ENCODE measurements around the gene TRPV2.
A peak's percentile ranks its signal among the peaks of the same experiment; 100 is the strongest.
"Not testable (repeated sequence)": the region's sequence is repeated elsewhere in the genome, so short reads cannot be mapped to it uniquely, and the experiment has no call there.

TRPV2 gene

GRCh38 chr17:16415031-16415924 is at the start of gene TRPV2:
Gene TRPV2 (plus strand): TSS chr17:16415571. CDS start chr17:16417669, 2,098 bp downstream.
- peak; percentile 80 for DNase-seq

GRCh38 chr17:16371742-16372141 is 43.6 kb upstream of the TRPV2 start:
- peak; percentile 36 for DNase-seq

- no peak for DNase-seq
These were observed 41.0 kb upstream of the TRPV2 start for GRCh38 chr17:16374146-16374938.

- no peak for DNase-seq
These were observed 37.4 kb upstream of the TRPV2 start for GRCh38 chr17:16377941-16378341.

GRCh38 chr17:16378636-16379282 is 36.6 kb upstream of the TRPV2 start:
- peak; percentile 32 for DNase-seq

- DNase-seq, result no peak
These were observed 35.7 kb upstream of the TRPV2 start for GRCh38 chr17:16379654-16380053.

- DNase-seq, result peak; percentile 99
These were observed 34.5 kb upstream of the TRPV2 start, which contains the start of gene UBB for GRCh38 chr17:16380640-16381495. Gene UBB (plus strand): TSS chr17:16381091. CDS start chr17:16381908, 817 bp downstream.

GRCh38 chr17:16381496-16381820 is 33.9 kb upstream of the TRPV2 start:
- DNase-seq, result no peak

GRCh38 chr17:16383216-16383615 is 32.2 kb upstream of the TRPV2 start:
- no peak for DNase-seq

- no peak for DNase-seq
These were observed 31.5 kb upstream of the TRPV2 start for GRCh38 chr17:16383772-16384287.

- no peak for DNase-seq
These were observed 30.8 kb upstream of the TRPV2 start for GRCh38 chr17:16384557-16384956.

- not testable (repeated sequence) for DNase-seq
These were observed 29.3 kb upstream of the TRPV2 start for GRCh38 chr17:16386126-16386507.

- DNase-seq, result no peak
These were observed 23.9 kb upstream of the TRPV2 start for GRCh38 chr17:16391451-16391850.

GRCh38 chr17:16392491-16392890 is 22.9 kb upstream of the TRPV2 start:
- not testable (repeated sequence) for DNase-seq

- not testable (repeated sequence) for DNase-seq
These were observed 19.5 kb upstream of the TRPV2 start for GRCh38 chr17:16395887-16396286.

- peak; percentile 75 for DNase-seq
These were observed 18.7 kb upstream of the TRPV2 start for GRCh38 chr17:16396693-16397092.

- peak; percentile 86 for DNase-seq
These were observed 16.8 kb upstream of the TRPV2 start for GRCh38 chr17:16398270-16399267.

- DNase-seq, result not testable (repeated sequence)
These were observed 11.5 kb upstream of the TRPV2 start for GRCh38 chr17:16403847-16404246.

- DNase-seq, result peak; percentile 48
These were observed 8.4 kb upstream of the TRPV2 start for GRCh38 chr17:16406742-16407674.
